Measurements from ENCODE around the gene DIS3L2.
"Not testable (repeated sequence)": the region's sequence is repeated elsewhere in the genome, so short reads cannot be mapped to it uniquely, and the experiment has no call there.

DIS3L2 gene

GRCh38 chr2:232362174-232362900, 400.8 kb downstream of the DIS3L2 start:
- DNase-seq: no peak

- not testable (repeated sequence) for DNase-seq
Observed at GRCh38 chr2:232363064-232363783, 401.7 kb downstream of the DIS3L2 start.

GRCh38 chr2:232363784-232364615, 402.5 kb downstream of the DIS3L2 start:
- peak; percentile 82 for DNase-seq

GRCh38 chr2:232364806-232365594, 403.5 kb downstream of the DIS3L2 start:
- not testable (repeated sequence) for DNase-seq

GRCh38 chr2:232365621-232366321, 404.3 kb downstream of the DIS3L2 start:
- DNase-seq: peak; percentile 57

- not testable (repeated sequence) for DNase-seq
Observed at GRCh38 chr2:232366461-232366860, 404.9 kb downstream of the DIS3L2 start.

- DNase-seq: no peak
Observed at GRCh38 chr2:232367016-232367415, 405.5 kb downstream of the DIS3L2 start.

- DNase-seq: peak; percentile 14
Observed at GRCh38 chr2:232367591-232368233, 406.2 kb downstream of the DIS3L2 start.

- no peak for DNase-seq
Observed at GRCh38 chr2:232368311-232368731, 406.8 kb downstream of the DIS3L2 start.

GRCh38 chr2:232369126-232369951, 407.8 kb downstream of the DIS3L2 start:
- no peak for DNase-seq

GRCh38 chr2:232370007-232370406, 408.5 kb downstream of the DIS3L2 start:
- not testable (repeated sequence) for DNase-seq

GRCh38 chr2:232372231-232373208, 411.0 kb downstream of the DIS3L2 start:
- no peak for DNase-seq

- DNase-seq: no peak
Observed at GRCh38 chr2:232374356-232374755, 412.8 kb downstream of the DIS3L2 start.

GRCh38 chr2:232375164-232375563, 413.7 kb downstream of the DIS3L2 start:
- DNase-seq: no peak

- no peak for DNase-seq
Observed at GRCh38 chr2:232376260-232376659, 414.7 kb downstream of the DIS3L2 start.

- DNase-seq: no peak
Observed at GRCh38 chr2:232376713-232377112, 415.2 kb downstream of the DIS3L2 start.

- DNase-seq: no peak
Observed at GRCh38 chr2:232377319-232377718, 415.8 kb downstream of the DIS3L2 start.

- DNase-seq: no peak
Observed at GRCh38 chr2:232377841-232378734, 416.6 kb downstream of the DIS3L2 start.
